GM23248 (cell line): Measurements from ENCODE around the gene THSD7A. TPM values are rescaled to one million over a fixed set of nuclear protein-coding genes. Genes with fewer than 3 reads are reported as not detected.

Experiments
- DNase-seq: peaks from one replicate; pipeline ENCODE4 v3.0.0-alpha.2; 2015
- H2AFZ ChIP-seq: fragments of 200-600 bp; sonication (generic); 2 replicates; pipeline ENCODE4 v1.6.1; 2016; ENCODE audit warnings: antibody characterized with exemption
- H3F3A ChIP-seq: fragments of 200-600 bp; sonication (generic); 2 replicates; pipeline ENCODE4 v1.6.1; 2016; ENCODE audit warnings: mild to moderate bottlenecking, antibody characterized with exemption, mixed run types; ENCODE audit not compliant: insufficient read depth
- H3K27ac ChIP-seq: fragments of 200-600 bp; sonication (generic); 2 replicates; pipeline ENCODE4 v1.5.1; 2016; ENCODE audit warnings: mild to moderate bottlenecking
- H3K27me3 ChIP-seq: fragments of 200-600 bp; sonication (generic); replicated peaks from 2 replicates; pipeline ENCODE4 v1.6.1; 2016; ENCODE audit warnings: mild to moderate bottlenecking; ENCODE audit not compliant: insufficient read depth
- H3K36me3 ChIP-seq: fragments of 200-600 bp; sonication (generic); 2 replicates; pipeline ENCODE4 v1.6.1; 2016; ENCODE audit warnings: low read depth, mild to moderate bottlenecking
- H3K4me1 ChIP-seq: fragments of 200-600 bp; sonication (generic); 2 replicates; pipeline ENCODE4 v1.6.1; 2016; ENCODE audit warnings: mild to moderate bottlenecking; ENCODE audit not compliant: insufficient read depth
- H3K4me2 ChIP-seq: fragments of 200-600 bp; sonication (generic); one replicate; pipeline ENCODE4 v1.6.1; 2016; ENCODE audit warnings: mild to moderate bottlenecking; ENCODE audit not compliant: unreplicated experiment
- H3K4me3 ChIP-seq: fragments of 200-600 bp; sonication (generic); 2 replicates; pipeline ENCODE4 v1.5.1; 2016; ENCODE audit warnings: mild to moderate bottlenecking
- H3K79me2 ChIP-seq: fragments of 200-600 bp; sonication (generic); 2 replicates; pipeline ENCODE4 v1.6.1; 2016; ENCODE audit warnings: mild to moderate bottlenecking; ENCODE audit not compliant: insufficient read depth
- H3K9ac ChIP-seq: fragments of 200-600 bp; sonication (generic); 2 replicates; pipeline ENCODE4 v1.6.1; 2016; ENCODE audit warnings: mild to moderate bottlenecking
- H3K9me2 ChIP-seq: fragments of 200-600 bp; sonication (generic); 2 replicates; pipeline ENCODE4 v1.6.1; 2016; ENCODE audit warnings: mixed run types, mild to moderate bottlenecking, moderate library complexity; ENCODE audit not compliant: insufficient read depth
- H3K9me3 ChIP-seq: fragments of 200-600 bp; sonication (generic); one replicate; pipeline ENCODE4 v1.6.1; 2017; ENCODE audit warnings: low read depth
- H4K20me1 ChIP-seq: fragments of 200-600 bp; sonication (generic); 2 replicates; pipeline ENCODE4 v1.6.0; 2016; ENCODE audit not compliant: insufficient read depth
- EZH2 ChIP-seq: fragments of 200-600 bp; sonication (generic); IDR thresholded peaks from 2 replicates; pipeline ENCODE4 v1.6.1; 2018; ENCODE audit warnings: antibody characterized with exemption, mild to moderate bottlenecking; ENCODE audit not compliant: insufficient read depth, poor library complexity, severe bottlenecking
- EZH2phosphoT487 ChIP-seq: fragments of 200-600 bp; sonication (generic); IDR thresholded peaks from 2 replicates; pipeline ENCODE4 v1.6.1; 2018; ENCODE audit warnings: antibody characterized with exemption, moderate library complexity, mild to moderate bottlenecking, low read depth; ENCODE audit not compliant: insufficient read depth
- WGBS, 2 experiments: methylation state at CpG; one replicate each; pipeline ENCODE4 v1.1.6; 2015 to 2017; ENCODE audit warnings: low lambda C conversion rate in 2 of 2, low coverage in 1 of 2; ENCODE audit errors: missing lambda C conversion rate in 2 of 2; 5-methylcytosine and 5-hydroxymethylcytosine counted together
- in situ Hi-C: fragments of 300-500 bp; cut with MboI; formaldehyde crosslinking; loops from 2 replicates; pipeline ENCODE4 v1.15.0; 2020
- polyA plus RNA-seq: library from polyadenylated mRNA; unstranded; fragments of >200 nt; fragmentation: Nextera tagmentation; extraction: Ambion mirVana; gene quantifications from 2 replicates; pipeline ENCODE4 v1.2.1, GENCODE V29; 2016
- total RNA-seq: library from RNA; depleted of rRNA; stranded (reverse); fragments of >200 nt; shearing (Covaris generic); gene quantifications from 2 replicates; pipeline ENCODE4 v1.2.3, GENCODE V29; 2014

The THSD7A gene
- total and polyA plus RNA-seq, 2 experiments from 2014 or later: not detected

DNA sequence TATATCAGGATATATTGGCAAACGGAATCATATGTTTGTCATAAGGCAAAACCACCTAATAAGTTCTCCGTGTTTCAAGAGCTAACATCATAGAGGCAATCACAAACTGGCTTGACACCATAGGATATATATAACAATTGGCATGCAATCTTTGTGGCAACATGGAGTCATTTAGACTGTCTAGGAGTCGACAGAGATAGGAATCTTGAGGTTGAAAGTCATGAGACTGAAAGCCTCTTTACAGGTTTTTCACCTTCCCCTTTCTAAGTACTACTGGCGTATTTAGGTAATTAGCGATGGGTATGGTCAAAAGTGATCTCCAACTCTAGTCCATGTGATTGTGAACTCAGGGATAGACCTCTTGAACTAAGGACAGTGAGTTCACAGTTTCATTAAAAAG, 63.7 kb downstream of the THSD7A start:
- Histone ChIP-seq H3K9ac (no peak overlapping the region), H3K27ac (no peak overlapping the region), H3K4me1 (no peaks in the 10 kb centered on the region), H3K4me3 (no peak overlapping the region), H3K27me3 (no peaks in the 10 kb centered on the region), H3K4me2 (no peak overlapping the region), H3K9me3 (no peaks in the 10 kb centered on the region), H3K79me2 (no peaks in the 10 kb centered on the region), H3F3A (no peaks in the 10 kb centered on the region), H4K20me1 (no peaks in the 10 kb centered on the region), H2AFZ (no peak overlapping the region), H3K9me2 (no peaks in the 10 kb centered on the region), H3K36me3 (no peaks in the 10 kb centered on the region)
- in situ Hi-C loops: no loop called here
- TF ChIP-seq EZH2phosphoT487 (no peak), EZH2 (no peak)
- 42 to 54% methylated on average over 5 of the region's 5 CpGs for WGBS, 2 experiments
- no peak for DNase-seq

- DNase-seq: no peak
- Histone ChIP-seq H3K9me2 (no peaks in the 10 kb centered on the region), H3F3A (no peaks in the 10 kb centered on the region), H3K27me3 (no peaks in the 10 kb centered on the region), H3K27ac (no peak overlapping the region), H3K79me2 (no peaks in the 10 kb centered on the region), H4K20me1 (no peaks in the 10 kb centered on the region), H3K36me3 (no peaks in the 10 kb centered on the region), H3K9me3 (no peaks in the 10 kb centered on the region), H2AFZ (no peak overlapping the region), H3K4me3 (no peak overlapping the region), H3K9ac (no peak overlapping the region), H3K4me2 (no peak overlapping the region), H3K4me1 (no peaks in the 10 kb centered on the region)
- TF ChIP-seq EZH2phosphoT487: no peak
- WGBS, 2 experiments: 54 to 60% methylated on average over 3 of the region's 3 CpGs
- in situ Hi-C loops: no loop called here
Observed at GRCh38 chr7:11767148-11767547, 64.8 kb downstream of the THSD7A start.

DNA sequence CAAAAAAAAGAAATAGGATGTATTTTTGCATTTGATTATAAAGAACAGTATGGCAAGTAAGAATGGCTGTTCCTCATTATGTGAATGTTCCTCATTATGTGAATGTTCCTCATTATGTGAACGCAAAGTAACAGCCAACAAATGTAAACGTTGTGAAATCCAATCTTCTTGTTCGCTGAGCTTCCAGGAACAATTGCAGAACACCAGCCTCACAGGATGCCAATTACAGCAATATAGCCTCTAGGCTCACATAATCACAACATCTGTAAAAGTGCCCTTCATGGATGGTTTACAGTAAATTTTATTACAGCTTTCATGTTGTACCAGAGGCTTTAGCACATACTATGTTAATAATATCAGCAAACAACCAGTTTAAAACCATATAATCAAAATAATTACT, 71.6 kb downstream of the THSD7A start:
- in situ Hi-C loops: no loop called here
- H3K27me3 ChIP-seq: no peaks in the 10 kb centered on the region
- no peaks in the 10 kb centered on the region for H3K9me2 ChIP-seq
- no peaks in the 10 kb centered on the region for H3K36me3 ChIP-seq
- no peak overlapping the region for H2AFZ ChIP-seq
- no peak overlapping the region for H3K27ac ChIP-seq
- H3K4me1 ChIP-seq: no peaks in the 10 kb centered on the region
- TF ChIP-seq EZH2 (no peak), EZH2phosphoT487 (no peak)
- H4K20me1 ChIP-seq: no peaks in the 10 kb centered on the region
- peak; percentile 3 for DNase-seq
- H3K9me3 ChIP-seq: no peaks in the 10 kb centered on the region
- no peaks in the 10 kb centered on the region for H3K79me2 ChIP-seq
- H3F3A ChIP-seq: no peaks in the 10 kb centered on the region
- no peak overlapping the region for H3K4me3 ChIP-seq
- no peak overlapping the region for H3K4me2 ChIP-seq
- 6 to 9% methylated on average over 3 of the region's 3 CpGs for WGBS, 2 experiments
- H3K9ac ChIP-seq: no peak overlapping the region

DNA sequence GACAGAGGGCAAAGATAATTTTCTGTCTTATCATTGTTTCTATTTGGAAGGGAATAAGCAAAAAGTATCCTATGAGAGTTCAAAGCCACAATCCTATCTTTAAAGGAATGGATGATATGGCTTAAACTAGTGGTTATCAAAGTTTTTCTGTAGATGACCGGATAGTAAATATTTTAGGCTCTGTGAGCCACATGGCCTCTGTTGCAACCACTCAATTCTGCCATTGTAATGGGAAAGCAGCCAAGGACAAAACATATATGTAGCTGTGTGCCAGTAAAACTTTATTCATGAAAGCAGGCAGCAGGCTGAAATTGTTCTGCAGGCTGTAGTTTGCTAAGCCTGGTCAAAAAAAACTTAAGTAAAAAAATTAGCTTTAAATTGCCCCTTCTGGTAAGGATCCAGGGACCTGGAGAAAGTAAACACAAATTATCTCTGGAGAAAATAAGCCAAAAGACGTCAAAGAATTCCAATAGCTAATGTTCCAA, 73.3 kb downstream of the THSD7A start:
- Histone ChIP-seq H3K27ac (no peak overlapping the region), H3K9me2 (no peaks in the 10 kb centered on the region), H3K9ac (no peak overlapping the region), H2AFZ (no peak overlapping the region), H3F3A (no peaks in the 10 kb centered on the region), H3K79me2 (no peaks in the 10 kb centered on the region), H3K4me3 (no peak overlapping the region), H3K27me3 (no peaks in the 10 kb centered on the region), H3K4me2 (no peak overlapping the region), H4K20me1 (no peaks in the 10 kb centered on the region), H3K9me3 (no peaks in the 10 kb centered on the region), H3K4me1 (no peaks in the 10 kb centered on the region), H3K36me3 (no peaks in the 10 kb centered on the region)
- DNase-seq: no peak
- in situ Hi-C loops: no loop called here
- 68 to 76% methylated on average over 2 of the region's 2 CpGs for WGBS, 2 experiments
- TF ChIP-seq EZH2phosphoT487 (no peak), EZH2 (no peak)

GRCh38 chr7:11757153-11757552, 74.8 kb downstream of the THSD7A start:
- no peak for DNase-seq
- Histone ChIP-seq H3K27ac (no peak overlapping the region), H3K36me3 (no peaks in the 10 kb centered on the region), H3K9me3 (no peaks in the 10 kb centered on the region), H3K27me3 (no peaks in the 10 kb centered on the region), H3K9ac (no peak overlapping the region), H3K79me2 (no peaks in the 10 kb centered on the region), H2AFZ (no peak overlapping the region), H3K4me2 (no peak overlapping the region), H4K20me1 (no peaks in the 10 kb centered on the region), H3K4me1 (no peaks in the 10 kb centered on the region), H3F3A (no peaks in the 10 kb centered on the region), H3K9me2 (no peaks in the 10 kb centered on the region), H3K4me3 (no peak overlapping the region)
- no peak for TF ChIP-seq EZH2phosphoT487
- no peak for TF ChIP-seq EZH2
- in situ Hi-C loops: no loop called here
- 80 to 96% methylated on average over 1 of the region's 1 CpG for WGBS, 2 experiments
